Endothelial cell of umbilical vein (primary cell): Measurements from ENCODE around the gene CREB3L2. TPM values are rescaled to one million over a fixed set of nuclear protein-coding genes. Genes with fewer than 3 reads are reported as not detected.

Source experiments
- BruUV-seq: library from RNA; stranded (reverse); fragments of 400-500 nt; replicated peaks from 2 replicates; lab custom pipeline; 2021; lab: Mats Ljungman, UMichigan
- CTCF ChIA-PET: fragments of 300-600, 350-600 bp; sonication (Branson Sonifier 250); formaldehyde crosslinking; loops from one replicate; lab custom pipeline; 2021; ENCODE audit warnings: antibody characterized with exemption, inconsistent platforms; lab: Charles Lee
- POLR2A ChIA-PET: fragments of 300-600, 350-600 bp; sonication (Branson Sonifier 250); formaldehyde crosslinking; loops from one replicate; lab custom pipeline; 2021; ENCODE audit warnings: antibody characterized with exemption, inconsistent platforms; lab: Charles Lee
- DNase-seq: peaks from one replicate; pipeline ENCODE4 v3.0.0-alpha.2; 2011; ENCODE audit warnings: low read depth, low spot score
- FAIRE-seq: peaks from 2 replicates; lab custom pipeline; 2011; peaks lifted over from hg19 to GRCh38; lab: Jason Lieb, UNC
- H2AFZ ChIP-seq: 2 replicates; pipeline ENCODE4 v1.6.0; 2012; ENCODE audit warnings: low read depth, low read length, control low read depth, inconsistent platforms
- H3K27ac ChIP-seq: 2 replicates; pipeline ENCODE4 v1.5.1; 2011; ENCODE audit warnings: low read depth, mild to moderate bottlenecking, control low read depth, low read length, moderate library complexity; ENCODE audit not compliant: insufficient read depth
- H3K27me3 ChIP-seq, 2 experiments: 2 replicates each; pipeline versions ENCODE4 v1.6.0 to v1.6.1; 2011; ENCODE audit warnings: low read length in 2 of 2, mixed read lengths in 1 of 2; ENCODE audit not compliant: control insufficient read depth in 2 of 2, insufficient read depth in 2 of 2
- H3K36me3 ChIP-seq, 2 experiments: 2 replicates in 1 of 2; 3 replicates in 1 of 2; pipeline ENCODE4 v1.5.1; 2011; ENCODE audit warnings: low read length in 2 of 2, mild to moderate bottlenecking in 1 of 2, moderate library complexity in 1 of 2; ENCODE audit not compliant: control insufficient read depth in 2 of 2, insufficient read depth in 2 of 2; ENCODE audit errors: extremely low read depth in 1 of 2
- H3K4me1 ChIP-seq: 3 replicates; pipeline ENCODE4 v1.5.1; 2011; ENCODE audit warnings: mild to moderate bottlenecking, low read length; ENCODE audit not compliant: control insufficient read depth, insufficient read depth; ENCODE audit errors: extremely low read depth
- H3K4me2 ChIP-seq: 2 replicates; pipeline ENCODE4 v1.6.1; 2011; ENCODE audit warnings: low read length, control low read depth, mixed read lengths; ENCODE audit not compliant: insufficient read depth
- H3K4me3 ChIP-seq, 3 experiments: fragments of 200-600 bp in 1 of 3; sonication (generic), shearing (Covaris generic) in 1 of 3; replicated peaks in 1 of 3; 2 replicates each; pipeline ENCODE4 v1.5.1; 2011 to 2016; ENCODE audit warnings: control low read depth in 3 of 3, low read length in 3 of 3, mild to moderate bottlenecking in 2 of 3, inconsistent platforms in 1 of 3, low read depth in 1 of 3, moderate library complexity in 1 of 3; ENCODE audit not compliant: insufficient read depth in 1 of 3
- H3K79me2 ChIP-seq: 2 replicates; pipeline ENCODE4 v1.6.0; 2012; ENCODE audit warnings: low read length, inconsistent platforms; ENCODE audit not compliant: control insufficient read depth, insufficient read depth
- H3K9ac ChIP-seq: replicated peaks from 2 replicates; pipeline ENCODE3; 2011; ENCODE audit warnings: low read length, control low read depth; ENCODE audit not compliant: insufficient read depth; ENCODE audit errors: extremely low read depth
- H3K9me1 ChIP-seq: replicated peaks from 3 replicates; pipeline ENCODE4 v1.6.0; 2011; ENCODE audit warnings: mild to moderate bottlenecking, low read length; ENCODE audit not compliant: control insufficient read depth, insufficient read depth; ENCODE audit errors: extremely low read depth
- H3K9me3 ChIP-seq: replicated peaks from 2 replicates; pipeline ENCODE4 v1.5.1; 2012; ENCODE audit warnings: low read length, inconsistent platforms; ENCODE audit not compliant: control insufficient read depth, insufficient read depth
- H4K20me1 ChIP-seq: replicated peaks from 2 replicates; pipeline ENCODE3; 2011; ENCODE audit warnings: mild to moderate bottlenecking, low read length; ENCODE audit not compliant: control insufficient read depth, insufficient read depth; ENCODE audit errors: extremely low read depth
- EZH2 ChIP-seq: IDR thresholded peaks from 2 replicates; pipeline ENCODE4 v1.6.1; 2012; ENCODE audit warnings: borderline replicate concordance, low read depth, mild to moderate bottlenecking, moderate library complexity, low read length, inconsistent platforms; ENCODE audit not compliant: severe bottlenecking
- FOS ChIP-seq: IDR thresholded peaks from 2 replicates; pipeline ENCODE4 v1.6.1; 2011; ENCODE audit warnings: mild to moderate bottlenecking, low read length, moderate library complexity, borderline replicate concordance; ENCODE audit not compliant: insufficient read depth
- GATA2 ChIP-seq: IDR thresholded peaks from 2 replicates; pipeline ENCODE4 v1.7.0; 2011; ENCODE audit warnings: low read depth, mild to moderate bottlenecking, moderate library complexity, mixed read lengths, low read length; ENCODE audit not compliant: insufficient read length, insufficient read depth
- JUN ChIP-seq: IDR thresholded peaks from 2 replicates; pipeline ENCODE4 v1.6.1; 2011; ENCODE audit warnings: borderline replicate concordance, low read depth; ENCODE audit not compliant: insufficient read length, insufficient read depth
- MYC ChIP-seq: IDR thresholded peaks from one replicate; pipeline ENCODE4 v1.6.1; 2011; ENCODE audit warnings: mild to moderate bottlenecking, low read depth, low read length
- POLR2A ChIP-seq: IDR thresholded peaks from 2 replicates; pipeline ENCODE4 v1.6.1; 2012; ENCODE audit warnings: low read depth, mild to moderate bottlenecking, control low read depth, low read length
- POLR2AphosphoS5 ChIP-seq: IDR thresholded peaks from 2 replicates; pipeline ENCODE4 v1.6.1; 2012; ENCODE audit warnings: low read depth, mild to moderate bottlenecking, control low read depth, low read length, moderate library complexity; ENCODE audit not compliant: insufficient read depth
- dilution Hi-C: fragments of 300-500 bp; cut with MboI; formaldehyde crosslinking; loops from one replicate; pipeline ENCODE4 v1.15.0; 2019; ENCODE audit warnings: low sequenced_read_pairs; ENCODE audit not compliant: extremely low pct_ligation_motif_present
- intact Hi-C: fragments of 100-400 bp; cut with micrococcal nuclease; formaldehyde crosslinking; loops from one replicate; pipeline ENCODE4 v1.10.0; 2022
- polyA plus RNA-seq, 4 experiments: library from polyadenylated mRNA; depleted of rRNA in 3 of 4; stranded (reverse) in 3 of 4; unstranded in 1 of 4; fragments of >200 nt; gene quantifications; 2 replicates each; pipeline versions ENCODE4 v1.2.1 to v1.2.3, GENCODE V29; 2011 to 2012; ENCODE audit warnings: missing spikeins in 1 of 4
- total RNA-seq: library from RNA; stranded (reverse); gene quantifications from 2 replicates; pipeline ENCODE4 v1.2.3, GENCODE V29; 2021
- TF ChIP-seq, protein P1 (sequence below): IDR thresholded peaks from 2 replicates; pipeline ENCODE4 v1.6.1; 2011; ENCODE audit not compliant: insufficient read depth, insufficient read length

CREB3L2 gene
- total and polyA plus RNA-seq, 2 donors (not counting 3 experiments of a cell fraction or from before 2014, with no cell fraction given), result 32.1 to 93.4 TPM

DNA sequence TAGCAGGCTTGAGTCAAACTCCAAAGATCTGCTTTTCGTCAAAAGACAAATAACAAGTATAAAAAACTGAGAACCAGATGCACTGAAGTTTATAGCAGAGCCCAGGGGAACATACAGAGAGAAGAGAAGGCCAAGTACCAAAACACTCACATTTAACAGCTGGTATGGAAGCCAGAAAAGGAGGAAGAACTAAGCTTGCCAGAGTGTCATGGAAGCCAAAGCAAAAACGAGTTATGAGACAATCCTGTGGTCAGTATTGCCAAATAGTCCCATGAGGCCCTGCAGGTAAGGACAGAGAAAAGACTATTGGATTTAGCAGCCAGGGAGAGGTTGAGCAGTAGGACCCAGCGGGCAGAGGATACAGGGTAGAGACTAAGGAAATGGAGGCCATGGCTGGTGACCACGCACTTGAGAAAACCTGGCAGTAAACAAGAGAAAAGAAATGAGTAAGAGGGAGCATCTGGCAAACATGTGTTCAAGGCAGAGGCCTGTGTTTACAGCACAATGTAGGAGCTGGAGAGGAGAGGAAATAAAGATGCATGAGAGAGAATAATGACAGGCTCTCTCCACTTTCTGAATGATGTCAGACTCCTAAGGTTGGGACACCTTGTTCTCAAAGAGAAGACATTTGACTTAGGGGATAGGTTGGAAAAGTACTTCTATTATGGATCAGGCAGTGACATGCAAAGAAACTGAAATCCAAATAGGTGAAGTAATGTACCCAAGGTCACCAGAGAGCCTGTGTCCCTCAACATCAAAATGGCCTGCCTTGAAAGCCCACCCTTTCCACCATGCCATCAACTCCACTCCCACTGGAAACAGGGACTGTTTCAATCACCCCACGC lies 9.1 kb downstream of the CREB3L2 start:
- H3K27ac ChIP-seq, result peak overlapping the region; percentile 92
- TF ChIP-seq GATA2, result no peak
- no peak for TF ChIP-seq EZH2
- TF ChIP-seq MYC, result peak; percentile 28
- TF ChIP-seq, protein P1, sequence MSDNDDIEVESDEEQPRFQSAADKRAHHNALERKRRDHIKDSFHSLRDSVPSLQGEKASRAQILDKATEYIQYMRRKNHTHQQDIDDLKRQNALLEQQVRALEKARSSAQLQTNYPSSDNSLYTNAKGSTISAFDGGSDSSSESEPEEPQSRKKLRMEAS, result peak; percentile 82
- TF ChIP-seq POLR2A, result no peak
- TF ChIP-seq FOS, result peak; percentile 61
- TF ChIP-seq POLR2AphosphoS5, result peak; percentile 47
- no peak for TF ChIP-seq JUN
- no peak overlapping the region for H2AFZ ChIP-seq
- dilution Hi-C loops, result no loop called here
- no peaks in the 10 kb centered on the region for H3K9me3 ChIP-seq
- H3K4me1 ChIP-seq, result peaks cover 75% of the 10 kb centered on the region
- TSS peak; percentile 36 for BruUV-seq
- ChIA-PET CTCF (interaction anchor here (0.7 to 3.9 kb wide), 12 partner anchors 9 to 89 kb away, joined by 3 to 42 read pairs (median 4); partner anchors contain the start of gene CREB3L2), POLR2A (interaction anchor here (0.6 to 3.6 kb wide), 3 partner anchors 14 to 23 kb away, joined by 4 to 24 read pairs (median 5); no protein-coding TSS in a partner anchor)
- no peaks in the 10 kb centered on the region for H3K9me1 ChIP-seq
- no peaks in the 10 kb centered on the region for H4K20me1 ChIP-seq
- peak; percentile 57 for FAIRE-seq
- DNase-seq, result peak; percentile 95
- peak overlapping the region; percentile 51 for H3K9ac ChIP-seq
- no peak overlapping the region for H3K4me3 ChIP-seq
- H3K36me3 ChIP-seq, result no peaks in the 10 kb centered on the region
- H3K27me3 ChIP-seq, result no peaks in the 10 kb centered on the region
- intact Hi-C loops, result no loop called here
- H3K4me2 ChIP-seq, result peak overlapping the region; percentile 47
- H3K79me2 ChIP-seq, result peaks cover 67% of the 10 kb centered on the region
